CD4-positive, alpha-beta T cell treated with Interleukin-21 for 1 hour (primary cell): ENCODE measurements around the gene IGSF9.

ENCODE experiments used
- DNase-seq: peaks from one replicate; pipeline ENCODE4 v3.0.0-alpha.2; 2020

Gene IGSF9

GRCh38 chr1:159972443-159973205 is 27.2 kb upstream of the IGSF9 start:
- no peak for DNase-seq

DNA sequence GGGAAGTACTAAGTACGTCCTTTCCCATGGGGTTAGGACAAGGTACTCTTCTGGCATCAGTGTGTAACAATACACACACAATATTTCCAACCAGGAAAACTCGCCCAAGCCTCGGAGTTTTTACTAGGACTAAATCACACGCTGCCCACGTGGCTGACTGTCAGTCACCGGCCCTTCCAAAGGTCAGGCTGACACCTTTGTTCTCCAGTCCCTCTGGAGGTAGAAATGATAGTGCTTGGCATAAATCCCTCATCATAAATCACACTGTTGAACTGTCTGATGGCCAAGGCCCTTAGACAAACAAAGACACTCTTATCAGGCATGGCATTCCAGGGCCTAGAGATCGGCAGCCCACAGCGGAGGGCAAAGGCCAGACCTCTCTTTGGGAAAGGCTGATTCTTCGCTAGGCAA is 25.5 kb upstream of the IGSF9 start:
- DNase-seq = no peak

DNA sequence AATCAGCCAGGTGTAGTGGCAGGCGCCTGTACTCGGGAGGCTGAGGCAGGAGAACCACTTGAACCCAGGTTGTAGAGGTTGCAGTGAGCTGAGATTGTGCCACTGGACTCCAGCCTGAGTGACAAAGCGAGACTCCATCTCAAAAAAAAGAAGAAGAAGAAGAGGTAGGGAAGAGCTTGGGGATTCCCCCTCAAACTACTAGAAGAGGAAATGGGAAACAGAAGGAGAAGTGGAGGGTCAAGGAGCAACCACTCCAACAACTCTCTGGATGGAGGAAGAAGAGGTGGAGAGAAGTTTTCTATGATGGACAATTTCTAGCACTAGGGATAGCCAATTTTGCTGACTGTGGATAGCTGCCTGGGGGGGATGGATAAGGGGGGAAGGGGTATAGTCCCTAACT is 23.5 kb upstream of the IGSF9 start:
- no peak for DNase-seq

- no peak for DNase-seq
These were observed 19.9 kb upstream of the IGSF9 start for GRCh38 chr1:159965263-159965662.

GRCh38 chr1:159964144-159964543 is 18.7 kb upstream of the IGSF9 start:
- no peak for DNase-seq

- DNase-seq = no peak
These were observed 16.8 kb upstream of the IGSF9 start for GRCh38 chr1:159962176-159962575.

- DNase-seq = no peak
These were observed 16.2 kb upstream of the IGSF9 start for GRCh38 chr1:159961636-159962035.

DNA sequence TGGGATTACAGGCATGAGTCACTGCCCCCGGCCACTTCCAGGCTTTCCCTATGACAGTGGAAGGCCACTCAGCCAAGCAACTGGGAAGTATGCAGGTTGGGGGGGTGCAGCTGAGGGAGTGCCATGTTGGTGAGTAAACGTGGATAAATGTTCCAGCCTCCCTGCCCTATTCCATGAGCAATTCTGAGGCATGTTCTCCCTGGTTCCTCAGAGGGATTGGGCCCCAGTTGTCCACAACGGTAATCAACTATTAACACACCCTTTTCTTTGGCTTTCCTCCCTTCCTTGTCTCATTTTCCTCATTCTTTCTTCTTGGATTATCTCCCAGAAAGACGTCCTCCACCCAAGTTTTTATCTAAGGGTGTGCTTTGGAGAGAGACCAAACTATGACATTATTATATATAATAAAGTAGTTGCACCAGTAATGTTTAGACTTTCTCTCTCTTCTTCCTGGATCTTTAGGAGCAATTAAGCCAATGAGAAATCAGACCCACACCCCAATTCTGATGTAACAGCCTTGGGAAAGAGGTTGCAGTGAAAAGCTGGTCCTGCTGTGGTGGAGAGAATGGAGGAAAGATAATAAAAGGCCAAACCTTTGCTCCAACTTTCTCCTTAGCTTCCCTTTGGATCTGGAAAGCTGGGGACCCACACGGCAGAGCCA is 15.4 kb upstream of the IGSF9 start:
- DNase-seq = no peak

- DNase-seq = no peak
These were observed 14.0 kb upstream of the IGSF9 start for GRCh38 chr1:159959451-159959850.

GRCh38 chr1:159958719-159959380 is 13.4 kb upstream of the IGSF9 start:
- no peak for DNase-seq

- DNase-seq = no peak
These were observed 12.4 kb upstream of the IGSF9 start for GRCh38 chr1:159957824-159958268.

- no peak for DNase-seq
These were observed 10.0 kb upstream of the IGSF9 start for GRCh38 chr1:159955456-159955855.

DNA sequence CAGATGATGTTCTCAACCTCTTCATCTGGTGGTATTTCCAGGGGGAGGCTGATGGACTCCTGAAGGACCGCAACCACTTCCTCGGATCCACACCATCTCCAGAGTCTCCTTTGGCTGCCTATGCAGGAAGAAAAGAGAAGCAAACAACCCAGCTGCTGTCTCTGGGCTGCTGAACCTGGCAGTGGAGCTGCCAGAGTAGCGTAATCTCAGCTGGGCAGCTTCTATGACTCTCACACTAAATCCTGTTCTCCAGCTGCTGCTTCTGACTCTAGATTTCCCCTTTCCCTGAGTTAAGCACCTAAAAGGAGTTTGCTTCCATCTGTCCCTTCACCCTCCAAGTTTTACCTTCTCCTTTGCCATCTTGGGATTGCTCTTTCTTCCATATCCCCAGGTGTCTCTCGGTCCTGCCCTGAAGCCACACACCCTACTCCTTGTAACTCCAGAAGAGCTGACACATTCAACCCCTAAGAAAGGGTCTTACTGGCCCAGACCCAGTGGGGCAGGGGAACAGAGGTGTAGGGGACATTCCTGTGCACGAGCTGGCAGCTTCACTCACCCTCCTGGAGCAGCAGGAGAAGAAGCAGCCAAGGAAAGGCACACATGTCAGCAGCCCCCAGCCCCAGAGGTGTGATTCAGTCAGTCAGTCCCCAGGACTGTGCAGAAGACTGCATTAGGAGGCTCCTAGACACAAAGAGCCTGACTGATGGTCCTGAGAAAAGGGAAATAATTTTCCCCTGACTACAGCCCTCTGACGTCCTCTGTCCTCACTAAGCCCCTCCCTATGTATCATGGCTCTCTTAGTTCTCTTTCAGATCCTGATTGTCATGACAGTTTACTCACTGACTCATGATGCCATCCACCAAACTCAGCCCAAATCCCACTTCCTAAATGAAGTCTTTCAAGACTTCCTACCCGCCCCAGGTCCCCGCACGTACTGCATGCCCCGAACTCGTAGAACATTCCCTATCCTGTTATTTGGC is 8.4 kb upstream of the IGSF9 start, which contains the start of gene SLAMF9:
SLAMF9 (minus strand) TSS at position 702 of the 980 bp plus-strand sequence; CDS start at position 602, 100 bp downstream.
- DNase-seq = peak; percentile 12

GRCh38 chr1:159952932-159953331 is 7.5 kb upstream of the IGSF9 start:
- no peak for DNase-seq

GRCh38 chr1:159951551-159951950 is 6.1 kb upstream of the IGSF9 start:
- no peak for DNase-seq

- no peak for DNase-seq
These were observed 5.6 kb upstream of the IGSF9 start for GRCh38 chr1:159951016-159951415.

- DNase-seq = no peak
These were observed 4.6 kb upstream of the IGSF9 start for GRCh38 chr1:159949981-159950381.

- DNase-seq = no peak
These were observed 3.7 kb upstream of the IGSF9 start for GRCh38 chr1:159949123-159949522.

- no peak for DNase-seq
These were observed 2.5 kb upstream of the IGSF9 start for GRCh38 chr1:159947942-159948341.

- no peak for DNase-seq
These were observed 1.1 kb upstream of the IGSF9 start for GRCh38 chr1:159946242-159947187.
